HEK293 (cell line): Measurements from ENCODE around the gene UBXN10.

Experiments used
- EGR2 ChIP-seq: fragments of 450-650 bp; formaldehyde crosslinking; IDR thresholded peaks from 2 replicates; pipeline ENCODE4 v1.5.1; 2016; ENCODE audit warnings: low read depth, missing biosample characterization, missing genetic modification characterization
- FEZF1 ChIP-seq: fragments of 450-650 bp; formaldehyde crosslinking; IDR thresholded peaks from 2 replicates; pipeline ENCODE4 v1.5.1; 2016; ENCODE audit warnings: missing biosample characterization, missing genetic modification characterization
- GLI4 ChIP-seq: fragments of 450-650 bp; formaldehyde crosslinking; IDR thresholded peaks from 2 replicates; pipeline ENCODE4 v1.5.1; 2016; ENCODE audit warnings: missing biosample characterization, missing genetic modification characterization
- KLF10 ChIP-seq: fragments of 450-650 bp; IDR thresholded peaks from 2 replicates; pipeline ENCODE4 v1.5.1; 2018; ENCODE audit warnings: missing biosample characterization, mild to moderate bottlenecking, missing genetic modification characterization
- KLF8 ChIP-seq: fragments of 450-650 bp; formaldehyde crosslinking; IDR thresholded peaks from 2 replicates; pipeline ENCODE4 v1.5.1; 2016; ENCODE audit warnings: missing biosample characterization, missing genetic modification characterization
- MYNN ChIP-seq: fragments of 450-650 bp; formaldehyde crosslinking; IDR thresholded peaks from 2 replicates; pipeline ENCODE4 v1.5.1; 2016; ENCODE audit warnings: missing biosample characterization, missing genetic modification characterization, borderline replicate concordance
- PRDM1 ChIP-seq: fragments of 450-650 bp; formaldehyde crosslinking; IDR thresholded peaks from 2 replicates; pipeline ENCODE4; 2016; ENCODE audit warnings: missing biosample characterization, missing genetic modification characterization
- SALL2 ChIP-seq: fragments of 450-650 bp; formaldehyde crosslinking; IDR thresholded peaks from 2 replicates; pipeline ENCODE4 v1.5.0; 2017; ENCODE audit warnings: missing biosample characterization, mild to moderate bottlenecking, missing genetic modification characterization, borderline replicate concordance
- TRIM28 ChIP-seq: IDR thresholded peaks from 2 replicates; pipeline ENCODE4 v1.6.1; 2011; ENCODE audit warnings: low read length, control low read depth, borderline replicate concordance
- YY2 ChIP-seq: fragments of 450-650 bp; formaldehyde crosslinking; IDR thresholded peaks from 2 replicates; pipeline ENCODE4 v1.5.1; 2016; ENCODE audit warnings: missing biosample characterization, missing genetic modification characterization
- ZBTB17 ChIP-seq: fragments of 450-650 bp; formaldehyde crosslinking; IDR thresholded peaks from 2 replicates; pipeline ENCODE4 v1.5.1; 2016; ENCODE audit warnings: missing biosample characterization, missing genetic modification characterization
- ZFP69B ChIP-seq: fragments of 450-650 bp; formaldehyde crosslinking; IDR thresholded peaks from 2 replicates; pipeline ENCODE4 v1.5.1; 2016; ENCODE audit warnings: missing biosample characterization, missing genetic modification characterization
- ZNF132 ChIP-seq: fragments of 450-650 bp; formaldehyde crosslinking; IDR thresholded peaks from 2 replicates; pipeline ENCODE4 v1.5.1; 2017; ENCODE audit warnings: missing biosample characterization, missing genetic modification characterization, borderline replicate concordance
- ZNF184 ChIP-seq: fragments of 450-650 bp; IDR thresholded peaks from 2 replicates; pipeline ENCODE4 v1.5.1; 2018; ENCODE audit warnings: missing biosample characterization, mild to moderate bottlenecking, missing genetic modification characterization
- ZNF24 ChIP-seq: fragments of 450-650 bp; formaldehyde crosslinking; IDR thresholded peaks from 2 replicates; pipeline ENCODE4 v1.5.1; 2016; ENCODE audit warnings: missing biosample characterization, missing genetic modification characterization
- ZNF248 ChIP-seq: fragments of 450-650 bp; formaldehyde crosslinking; IDR thresholded peaks from 2 replicates; pipeline ENCODE4 v1.5.1; 2017; ENCODE audit warnings: missing biosample characterization, missing genetic modification characterization
- ZNF274 ChIP-seq, 2 experiments: fragments of 200-500 bp in 1 of 2; fragments of 450-650 bp in 1 of 2; sonication (Bioruptor generic) in 1 of 2; formaldehyde crosslinking in 1 of 2; IDR thresholded peaks; 2 replicates each; pipeline versions ENCODE4 v1.5.1 to v1.6.1; 2014 to 2016; ENCODE audit warnings: borderline replicate concordance in 1 of 2, inconsistent platforms in 1 of 2, low read length in 1 of 2, missing biosample characterization in 1 of 2, missing genetic modification characterization in 1 of 2
- ZNF341 ChIP-seq: fragments of 450-650 bp; formaldehyde crosslinking; IDR thresholded peaks from 2 replicates; pipeline ENCODE4; 2016; ENCODE audit warnings: low read depth, missing biosample characterization, missing genetic modification characterization
- ZNF366 ChIP-seq: fragments of 450-650 bp; formaldehyde crosslinking; conservative IDR thresholded peaks from 2 replicates; pipeline ENCODE4 v1.5.1; 2016; ENCODE audit warnings: missing biosample characterization, missing genetic modification characterization
- ZNF391 ChIP-seq: fragments of 450-650 bp; formaldehyde crosslinking; IDR thresholded peaks from 2 replicates; pipeline ENCODE4 v1.5.1; 2016; ENCODE audit warnings: low read depth, missing biosample characterization, missing genetic modification characterization, borderline replicate concordance
- ZNF394 ChIP-seq: fragments of 450-650 bp; formaldehyde crosslinking; IDR thresholded peaks from 2 replicates; pipeline ENCODE4 v1.5.1; 2016; ENCODE audit warnings: missing biosample characterization, missing genetic modification characterization, mild to moderate bottlenecking, moderate library complexity, borderline replicate concordance
- ZNF423 ChIP-seq: fragments of 450-650 bp; formaldehyde crosslinking; IDR thresholded peaks from 2 replicates; pipeline ENCODE4 v1.5.1; 2016; ENCODE audit warnings: missing biosample characterization, missing genetic modification characterization
- ZNF433 ChIP-seq: fragments of 450-650 bp; formaldehyde crosslinking; IDR thresholded peaks from 2 replicates; pipeline ENCODE4 v1.5.1; 2016; ENCODE audit warnings: missing biosample characterization, missing genetic modification characterization, low read depth
- ZNF449 ChIP-seq: fragments of 450-650 bp; formaldehyde crosslinking; IDR thresholded peaks from 2 replicates; pipeline ENCODE4 v1.5.1; 2017; ENCODE audit warnings: missing biosample characterization, mild to moderate bottlenecking, missing genetic modification characterization, moderate library complexity
- ZNF529 ChIP-seq: fragments of 450-650 bp; formaldehyde crosslinking; IDR thresholded peaks from 2 replicates; pipeline ENCODE4 v1.5.1; 2017; ENCODE audit warnings: missing genetic modification characterization, missing biosample characterization; ENCODE audit not compliant: insufficient replicate concordance
- ZNF558 ChIP-seq: fragments of 450-650 bp; formaldehyde crosslinking; IDR thresholded peaks from 2 replicates; pipeline ENCODE4 v1.5.1; 2016; ENCODE audit warnings: missing biosample characterization, missing genetic modification characterization
- ZNF571 ChIP-seq: fragments of 450-650 bp; formaldehyde crosslinking; IDR thresholded peaks from 2 replicates; pipeline ENCODE4 v1.5.0; 2017; ENCODE audit warnings: missing biosample characterization, missing genetic modification characterization
- ZNF600 ChIP-seq: fragments of 450-650 bp; formaldehyde crosslinking; IDR thresholded peaks from 2 replicates; pipeline ENCODE4 v1.5.1; 2016; ENCODE audit warnings: missing biosample characterization, missing genetic modification characterization
- ZNF654 ChIP-seq: fragments of 450-650 bp; formaldehyde crosslinking; IDR thresholded peaks from 2 replicates; pipeline ENCODE4 v1.5.1; 2016; ENCODE audit warnings: low read depth, missing biosample characterization, missing genetic modification characterization
- ZSCAN23 ChIP-seq: fragments of 450-650 bp; formaldehyde crosslinking; IDR thresholded peaks from 2 replicates; pipeline ENCODE4 v1.5.1; 2016; ENCODE audit warnings: missing biosample characterization, missing genetic modification characterization
- TF ChIP-seq, protein P1 (sequence below): fragments of 450-650 bp; formaldehyde crosslinking; IDR thresholded peaks from 2 replicates; pipeline ENCODE4 v1.5.1; 2016; ENCODE audit warnings: missing biosample characterization, missing genetic modification characterization
- TF ChIP-seq, protein P2 (sequence below): fragments of 450-650 bp; formaldehyde crosslinking; IDR thresholded peaks from 2 replicates; pipeline ENCODE4 v1.5.1; 2017; ENCODE audit warnings: missing biosample characterization, missing genetic modification characterization

Gene UBXN10

DNA sequence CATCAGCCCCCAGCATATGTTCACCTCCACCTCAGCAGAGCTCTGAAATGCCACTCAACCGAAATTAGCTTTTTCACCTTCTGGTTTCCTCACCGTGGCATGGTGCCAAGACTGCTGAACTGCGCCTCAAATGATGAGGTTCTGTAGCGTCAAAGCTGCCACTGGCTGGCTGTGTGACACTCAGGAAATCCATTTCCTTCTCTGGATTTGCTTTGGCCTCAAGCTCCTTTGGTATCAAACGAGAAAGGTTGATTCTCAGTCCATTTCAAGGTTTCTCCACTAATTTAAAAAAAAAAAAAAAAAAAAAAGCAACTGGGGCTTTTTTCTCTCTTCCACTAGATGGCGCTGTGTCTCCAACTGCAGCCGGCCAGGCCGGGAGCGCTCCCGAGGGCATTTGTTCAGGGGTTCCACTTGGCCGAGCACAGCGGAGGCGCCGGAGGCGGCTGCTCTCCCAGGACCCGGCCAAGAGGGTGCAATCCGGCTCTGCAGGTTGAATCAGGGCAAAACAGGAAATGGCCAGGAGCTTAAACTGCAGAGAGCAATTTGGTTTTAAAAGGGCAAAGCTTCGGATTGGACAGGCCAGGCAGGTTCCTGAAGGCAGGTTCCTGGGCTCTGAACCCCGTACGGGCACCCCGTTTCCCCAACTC is 26.9 kb downstream of the UBXN10 start (continued):
- no peak for TF ChIP-seq ZFP69B (tag by site-specific recombination)
- no peak for TF ChIP-seq ZNF571 (tag by site-specific recombination)
- peak; percentile 49; the same call in 1 of the 2 replicates for TF ChIP-seq ZNF423 (tag by site-specific recombination)
- no peak for TF ChIP-seq ZSCAN23 (tag by site-specific recombination)
- TF ChIP-seq ZBTB17 (tag by site-specific recombination) = no peak
- no peak for TF ChIP-seq YY2 (tag by site-specific recombination)
- no peak for TF ChIP-seq PRDM1 (tag by site-specific recombination)
- 0 out of 2 replicates have a peak, but pooled peaks have one; percentile 9 for TF ChIP-seq KLF10 (tag by site-specific recombination)
- TF ChIP-seq ZNF24 (tag by site-specific recombination) = no peak
- no peak for TF ChIP-seq ZNF600 (tag by site-specific recombination)
- TF ChIP-seq ZNF248 (tag by site-specific recombination) = no peak
- TF ChIP-seq, protein P1, sequence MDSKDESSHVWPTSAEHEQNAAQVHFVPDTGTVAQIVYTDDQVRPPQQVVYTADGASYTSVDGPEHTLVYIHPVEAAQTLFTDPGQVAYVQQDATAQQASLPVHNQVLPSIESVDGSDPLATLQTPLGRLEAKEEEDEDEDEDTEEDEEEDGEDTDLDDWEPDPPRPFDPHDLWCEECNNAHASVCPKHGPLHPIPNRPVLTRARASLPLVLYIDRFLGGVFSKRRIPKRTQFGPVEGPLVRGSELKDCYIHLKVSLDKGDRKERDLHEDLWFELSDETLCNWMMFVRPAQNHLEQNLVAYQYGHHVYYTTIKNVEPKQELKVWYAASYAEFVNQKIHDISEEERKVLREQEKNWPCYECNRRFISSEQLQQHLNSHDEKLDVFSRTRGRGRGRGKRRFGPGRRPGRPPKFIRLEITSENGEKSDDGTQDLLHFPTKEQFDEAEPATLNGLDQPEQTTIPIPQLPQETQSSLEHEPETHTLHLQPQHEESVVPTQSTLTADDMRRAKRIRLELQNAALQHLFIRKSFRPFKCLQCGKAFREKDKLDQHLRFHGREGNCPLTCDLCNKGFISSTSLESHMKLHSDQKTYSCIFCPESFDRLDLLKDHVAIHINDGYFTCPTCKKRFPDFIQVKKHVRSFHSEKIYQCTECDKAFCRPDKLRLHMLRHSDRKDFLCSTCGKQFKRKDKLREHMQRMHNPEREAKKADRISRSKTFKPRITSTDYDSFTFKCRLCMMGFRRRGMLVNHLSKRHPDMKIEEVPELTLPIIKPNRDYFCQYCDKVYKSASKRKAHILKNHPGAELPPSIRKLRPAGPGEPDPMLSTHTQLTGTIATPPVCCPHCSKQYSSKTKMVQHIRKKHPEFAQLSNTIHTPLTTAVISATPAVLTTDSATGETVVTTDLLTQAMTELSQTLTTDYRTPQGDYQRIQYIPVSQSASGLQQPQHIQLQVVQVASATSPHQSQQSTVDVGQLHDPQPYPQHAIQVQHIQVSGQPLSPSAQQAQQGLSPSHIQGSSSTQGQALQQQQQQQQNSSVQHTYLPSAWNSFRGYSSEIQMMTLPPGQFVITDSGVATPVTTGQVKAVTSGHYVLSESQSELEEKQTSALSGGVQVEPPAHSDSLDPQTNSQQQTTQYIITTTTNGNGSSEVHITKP (tag by site-specific recombination) = no peak
- no peak for TF ChIP-seq SALL2 (tag by site-specific recombination)
- TF ChIP-seq KLF8 (tag by site-specific recombination) = no peak
- no peak for TF ChIP-seq ZNF391
- no peak for TF ChIP-seq ZNF449 (tag by site-specific recombination)
- TF ChIP-seq EGR2 (tag by site-specific recombination) = no peak
- no peak for TF ChIP-seq ZNF394
- no peak for TF ChIP-seq ZNF132 (tag by site-specific recombination)
- TF ChIP-seq FEZF1 (tag by site-specific recombination) = no peak
- TF ChIP-seq TRIM28 = no peak
- no peak for TF ChIP-seq MYNN (tag by site-specific recombination)
- TF ChIP-seq ZNF529 = no peak
- peak; percentile 67 for TF ChIP-seq ZNF654
- 0 out of 2 replicates have a peak, but pooled peaks have one; percentile 59 for TF ChIP-seq ZNF184
- no peak for TF ChIP-seq ZNF274 (IDR thresholded peaks at IDR 0.05; ENCODE audit: low read length)
- TF ChIP-seq ZNF274 (tag by site-specific recombination; IDR thresholded peaks at IDR 0.05; ENCODE audit: borderline replicate concordance) = no peak
- TF ChIP-seq, protein P2, sequence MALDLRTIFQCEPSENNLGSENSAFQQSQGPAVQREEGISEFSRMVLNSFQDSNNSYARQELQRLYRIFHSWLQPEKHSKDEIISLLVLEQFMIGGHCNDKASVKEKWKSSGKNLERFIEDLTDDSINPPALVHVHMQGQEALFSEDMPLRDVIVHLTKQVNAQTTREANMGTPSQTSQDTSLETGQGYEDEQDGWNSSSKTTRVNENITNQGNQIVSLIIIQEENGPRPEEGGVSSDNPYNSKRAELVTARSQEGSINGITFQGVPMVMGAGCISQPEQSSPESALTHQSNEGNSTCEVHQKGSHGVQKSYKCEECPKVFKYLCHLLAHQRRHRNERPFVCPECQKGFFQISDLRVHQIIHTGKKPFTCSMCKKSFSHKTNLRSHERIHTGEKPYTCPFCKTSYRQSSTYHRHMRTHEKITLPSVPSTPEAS = no peak
- no peak for TF ChIP-seq ZNF366
- no peak for TF ChIP-seq ZNF433 (tag by site-specific recombination)
- TF ChIP-seq ZNF558 (tag by site-specific recombination) = no peak
- TF ChIP-seq ZNF341 (tag by site-specific recombination) = no peak
- no peak for TF ChIP-seq GLI4
